ENCODE measurements around the gene DAB2IP.

The DAB2IP gene

GRCh38 chr9:121785673-121786542 lies 134.5 kb downstream of the DAB2IP start:
- Histone ChIP-seq H3K36me3 (ENCODE audit: control insufficient read depth in 1 of 2, insufficient read depth in 2 of 2, low read depth in 1 of 2, low read length in 2 of 2) (peaks cover 12 to 53% of the 10 kb centered on the region in 2 experiments), H3K4me3 (ENCODE audit: insufficient read depth in 1 of 2, low read depth in 1 of 2, low read length in 2 of 2) (no peak overlapping the region), H2BK12ac (ENCODE audit: low read length in 2 of 2) (no peak overlapping the region), H3K14ac (ENCODE audit: low read length in 2 of 2) (peak overlapping the region in 1 of 2 experiments; percentile 8), H3K9me3 (ENCODE audit: control insufficient read depth, low read length) (no peaks in the 10 kb centered on the region), H4K8ac (ENCODE audit: low read length) (no peak overlapping the region), H3K79me1 (replicated peaks; ENCODE audit: low read length, poor library complexity, severe bottlenecking) (no peaks in the 10 kb centered on the region), H3K4me1 (ENCODE audit: control insufficient read depth, insufficient read depth, low read depth, low read length) (peaks cover 17% of the 10 kb centered on the region), H3K9ac (ENCODE audit: low read length) (no peak overlapping the region), H2BK5ac (ENCODE audit: low read depth, low read length, poor library complexity, severe bottlenecking) (no peak overlapping the region), H2BK120ac (ENCODE audit: low read depth, low read length) (no peak overlapping the region), H3K4ac (ENCODE audit: low read depth in 1 of 2, low read length in 2 of 2) (no peak overlapping the region), H3K18ac (ENCODE audit: low read depth in 1 of 2, low read length in 2 of 2) (no peak overlapping the region), H2BK15ac (ENCODE audit: low read depth, poor library complexity, severe bottlenecking) (no peak overlapping the region), H3K27ac (ENCODE audit: low read length, poor library complexity, severe bottlenecking) (no peak overlapping the region), H3K4me2 (ENCODE audit: low read length, poor library complexity, severe bottlenecking) (no peak overlapping the region), H2AK5ac (ENCODE audit: low read length, severe bottlenecking) (no peak overlapping the region), H2AFZ (ENCODE audit: low read depth, low read length) (no peak overlapping the region), H4K91ac (ENCODE audit: low read length) (no peak overlapping the region), H3K27me3 (ENCODE audit: control insufficient read depth in 1 of 2, insufficient read depth in 1 of 2, low read length in 2 of 2) (no peaks in the 10 kb centered on the region), H3K23ac (ENCODE audit: low read length in 2 of 2) (no peak overlapping the region)
- DNase-seq, result no peak
- 91% methylated on average over 11 of the region's 11 CpGs for WGBS

- Histone ChIP-seq H3K79me1 (replicated peaks; ENCODE audit: low read length, poor library complexity, severe bottlenecking) (no peaks in the 10 kb centered on the region), H3K36me3 (ENCODE audit: control insufficient read depth in 1 of 2, insufficient read depth in 2 of 2, low read depth in 1 of 2, low read length in 2 of 2) (peaks cover 8 to 46% of the 10 kb centered on the region in 2 experiments), H3K14ac (ENCODE audit: low read length in 2 of 2) (no peak overlapping the region)
These were observed 135.1 kb downstream of the DAB2IP start for GRCh38 chr9:121786543-121786948.

GRCh38 chr9:121786998-121787422 lies 135.6 kb downstream of the DAB2IP start:
- Histone ChIP-seq H3K27me3 (ENCODE audit: control insufficient read depth in 1 of 2, insufficient read depth in 1 of 2, low read length in 2 of 2) (no peaks in the 10 kb centered on the region), H2BK15ac (ENCODE audit: low read depth, poor library complexity, severe bottlenecking) (no peak overlapping the region), H3K36me3 (ENCODE audit: control insufficient read depth in 1 of 2, insufficient read depth in 2 of 2, low read depth in 1 of 2, low read length in 2 of 2) (peaks cover 3 to 42% of the 10 kb centered on the region in 2 experiments), H3K27ac (ENCODE audit: low read length, poor library complexity, severe bottlenecking) (no peak overlapping the region), H3K9ac (ENCODE audit: low read length) (no peak overlapping the region), H2BK12ac (ENCODE audit: low read length in 2 of 2) (no peak overlapping the region), H2AFZ (ENCODE audit: low read depth, low read length) (no peak overlapping the region), H2BK5ac (ENCODE audit: low read depth, low read length, poor library complexity, severe bottlenecking) (no peak overlapping the region), H2BK120ac (ENCODE audit: low read depth, low read length) (no peak overlapping the region), H3K4me3 (ENCODE audit: insufficient read depth in 1 of 2, low read depth in 1 of 2, low read length in 2 of 2) (no peak overlapping the region), H3K23ac (ENCODE audit: low read length in 2 of 2) (no peak overlapping the region), H4K91ac (ENCODE audit: low read length) (no peak overlapping the region), H2AK5ac (ENCODE audit: low read length, severe bottlenecking) (no peak overlapping the region), H4K8ac (ENCODE audit: low read length) (no peak overlapping the region), H3K79me1 (replicated peaks; ENCODE audit: low read length, poor library complexity, severe bottlenecking) (no peaks in the 10 kb centered on the region), H3K18ac (ENCODE audit: low read depth in 1 of 2, low read length in 2 of 2) (no peak overlapping the region), H3K4me2 (ENCODE audit: low read length, poor library complexity, severe bottlenecking) (no peak overlapping the region), H3K14ac (ENCODE audit: low read length in 2 of 2) (no peak overlapping the region), H3K9me3 (ENCODE audit: control insufficient read depth, low read length) (no peaks in the 10 kb centered on the region), H3K4ac (ENCODE audit: low read depth in 1 of 2, low read length in 2 of 2) (no peak overlapping the region), H3K4me1 (ENCODE audit: control insufficient read depth, insufficient read depth, low read depth, low read length) (peaks cover 17% of the 10 kb centered on the region)
- no peak for DNase-seq
- 83% methylated on average over 8 of the region's 8 CpGs for WGBS

More at GRCh38 chr9:121786543-121786948, 135.1 kb downstream of the DAB2IP start:
- Histone ChIP-seq H2BK15ac (ENCODE audit: low read depth, poor library complexity, severe bottlenecking) (no peak overlapping the region), H2AK5ac (ENCODE audit: low read length, severe bottlenecking) (no peak overlapping the region), H3K4ac (ENCODE audit: low read depth in 1 of 2, low read length in 2 of 2) (no peak overlapping the region), H3K4me1 (ENCODE audit: control insufficient read depth, insufficient read depth, low read depth, low read length) (peaks cover 17% of the 10 kb centered on the region), H2BK5ac (ENCODE audit: low read depth, low read length, poor library complexity, severe bottlenecking) (no peak overlapping the region), H2BK120ac (ENCODE audit: low read depth, low read length) (no peak overlapping the region), H3K4me2 (ENCODE audit: low read length, poor library complexity, severe bottlenecking) (no peak overlapping the region), H3K9ac (ENCODE audit: low read length) (no peak overlapping the region), H2BK12ac (ENCODE audit: low read length in 2 of 2) (no peak overlapping the region), H2AFZ (ENCODE audit: low read depth, low read length) (no peak overlapping the region), H3K18ac (ENCODE audit: low read depth in 1 of 2, low read length in 2 of 2) (no peak overlapping the region), H3K4me3 (ENCODE audit: insufficient read depth in 1 of 2, low read depth in 1 of 2, low read length in 2 of 2) (no peak overlapping the region), H3K27ac (ENCODE audit: low read length, poor library complexity, severe bottlenecking) (no peak overlapping the region), H4K8ac (ENCODE audit: low read length) (no peak overlapping the region), H4K91ac (ENCODE audit: low read length) (no peak overlapping the region), H3K23ac (ENCODE audit: low read length in 2 of 2) (no peak overlapping the region), H3K9me3 (ENCODE audit: control insufficient read depth, low read length) (no peaks in the 10 kb centered on the region), H3K27me3 (ENCODE audit: control insufficient read depth in 1 of 2, insufficient read depth in 1 of 2, low read length in 2 of 2) (no peaks in the 10 kb centered on the region)
- WGBS, result 89% methylated on average over 5 of the region's 5 CpGs
- no peak for DNase-seq

DNA sequence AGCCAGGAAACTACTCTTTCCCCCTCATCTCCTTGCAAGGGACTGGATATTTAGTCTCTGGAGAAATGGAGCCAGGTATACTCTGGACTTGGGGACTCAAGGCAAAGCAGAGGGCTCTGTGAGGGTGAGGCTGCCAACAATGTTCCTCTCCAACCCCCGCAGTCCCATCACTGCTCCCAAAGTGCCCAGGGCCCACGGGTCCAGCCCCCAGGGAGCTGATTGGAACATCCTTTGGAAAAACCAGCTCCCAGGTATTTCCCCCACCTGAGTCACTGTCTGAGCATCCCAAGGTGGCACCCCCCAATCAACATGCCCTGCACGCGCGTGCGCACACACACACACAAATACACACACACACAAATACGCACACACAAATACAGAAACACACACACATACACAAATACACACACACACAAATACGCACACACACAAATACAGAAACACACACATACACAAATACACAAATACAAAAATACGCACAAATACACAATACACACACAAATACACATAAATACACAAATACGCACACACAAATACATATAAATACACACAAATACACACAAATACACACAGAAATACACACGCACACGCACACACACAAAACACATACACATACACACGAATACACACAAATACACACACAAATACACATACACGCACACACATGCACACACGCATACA lies 137.4 kb downstream of the DAB2IP start:
- no peak overlapping the region for H3K4me2 ChIP-seq (ENCODE audit: low read length, poor library complexity, severe bottlenecking)
- no peak overlapping the region for H3K23ac ChIP-seq (ENCODE audit: low read length in 2 of 2)
- no peak overlapping the region for H2BK120ac ChIP-seq (ENCODE audit: low read depth, low read length)
- peak overlapping the region; percentile 46 for H4K91ac ChIP-seq (ENCODE audit: low read length)
- H3K79me1 ChIP-seq (replicated peaks; ENCODE audit: low read length, poor library complexity, severe bottlenecking), result no peaks in the 10 kb centered on the region
- H2AFZ ChIP-seq (ENCODE audit: low read depth, low read length), result no peak overlapping the region
- H2BK5ac ChIP-seq (ENCODE audit: low read depth, low read length, poor library complexity, severe bottlenecking), result no peak overlapping the region
- WGBS, result 93% methylated on average over 15 of the region's 15 CpGs
- no peak overlapping the region for H3K4me3 ChIP-seq (ENCODE audit: insufficient read depth in 1 of 2, low read depth in 1 of 2, low read length in 2 of 2)
- peaks cover 12% of the 10 kb centered on the region for H3K4me1 ChIP-seq (ENCODE audit: control insufficient read depth, insufficient read depth, low read depth, low read length)
- no peak overlapping the region for H2BK12ac ChIP-seq (ENCODE audit: low read length in 2 of 2)
- no peak overlapping the region for H3K4ac ChIP-seq (ENCODE audit: low read depth in 1 of 2, low read length in 2 of 2)
- no peak overlapping the region for H3K14ac ChIP-seq (ENCODE audit: low read length in 2 of 2)
- peaks cover 0 to 23% of the 10 kb centered on the region in 2 experiments for H3K36me3 ChIP-seq (ENCODE audit: control insufficient read depth in 1 of 2, insufficient read depth in 2 of 2, low read depth in 1 of 2, low read length in 2 of 2)
- DNase-seq, result no peak
- no peak overlapping the region for H3K9ac ChIP-seq (ENCODE audit: low read length)
- no peak overlapping the region for H4K8ac ChIP-seq (ENCODE audit: low read length)
- no peak overlapping the region for H2BK15ac ChIP-seq (ENCODE audit: low read depth, poor library complexity, severe bottlenecking)
- H2AK5ac ChIP-seq (ENCODE audit: low read length, severe bottlenecking), result no peak overlapping the region
- no peak overlapping the region for H3K18ac ChIP-seq (ENCODE audit: low read depth in 1 of 2, low read length in 2 of 2)
- H3K27me3 ChIP-seq (ENCODE audit: control insufficient read depth in 1 of 2, insufficient read depth in 1 of 2, low read length in 2 of 2), result no peaks in the 10 kb centered on the region
- no peak overlapping the region for H3K27ac ChIP-seq (ENCODE audit: low read length, poor library complexity, severe bottlenecking)
- no peaks in the 10 kb centered on the region for H3K9me3 ChIP-seq (ENCODE audit: control insufficient read depth, low read length)
